ENCODE data around the gene EBNA1BP2.
"Not testable (repeated sequence)": the region's sequence is repeated elsewhere in the genome, so short reads cannot be mapped to it uniquely, and the experiment has no call there.

The EBNA1BP2 gene, protein sequence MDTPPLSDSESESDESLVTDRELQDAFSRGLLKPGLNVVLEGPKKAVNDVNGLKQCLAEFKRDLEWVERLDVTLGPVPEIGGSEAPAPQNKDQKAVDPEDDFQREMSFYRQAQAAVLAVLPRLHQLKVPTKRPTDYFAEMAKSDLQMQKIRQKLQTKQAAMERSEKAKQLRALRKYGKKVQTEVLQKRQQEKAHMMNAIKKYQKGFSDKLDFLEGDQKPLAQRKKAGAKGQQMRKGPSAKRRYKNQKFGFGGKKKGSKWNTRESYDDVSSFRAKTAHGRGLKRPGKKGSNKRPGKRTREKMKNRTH

DNA sequence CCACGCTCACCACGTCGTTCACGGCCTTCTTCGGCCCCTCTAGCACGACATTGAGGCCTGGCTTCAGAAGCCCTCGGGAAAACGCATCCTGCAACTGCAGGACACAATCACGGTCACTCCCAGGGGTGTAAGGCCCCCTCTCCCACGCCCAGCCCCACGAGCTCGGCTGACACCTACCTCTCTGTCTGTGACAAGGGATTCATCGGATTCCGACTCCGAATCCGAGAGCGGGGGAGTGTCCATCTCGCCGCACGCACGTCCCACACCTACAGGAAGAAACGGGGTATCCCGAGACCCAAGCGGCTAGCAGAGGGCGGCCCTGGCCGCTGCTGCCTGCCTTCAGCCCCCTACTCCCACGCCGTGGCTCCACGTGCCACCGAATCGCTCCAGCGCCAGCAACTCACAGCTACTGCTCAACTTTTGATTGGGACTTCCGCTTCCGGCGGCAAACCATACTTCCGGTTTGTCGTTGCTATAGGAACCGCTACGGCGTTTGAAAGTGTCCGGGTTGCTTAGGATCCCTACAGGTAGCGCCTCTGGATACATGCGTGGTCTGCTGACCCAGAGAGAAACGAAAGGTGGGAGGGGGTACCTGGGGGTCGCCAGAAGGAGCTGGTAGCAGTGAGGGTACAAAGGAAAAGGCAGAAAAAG, at the start of gene EBNA1BP2, which contains the start of gene CFAP57:
EBNA1BP2 (minus strand) TSS at position 415 of the 651 bp plus-strand sequence; CDS start at position 243, 172 bp downstream.
CFAP57 (plus strand) TSS at position 455 of the 651 bp plus-strand sequence. CDS start 424 bp downstream, outside the sequence.
- peak; percentile 100 for DNase-seq

DNA sequence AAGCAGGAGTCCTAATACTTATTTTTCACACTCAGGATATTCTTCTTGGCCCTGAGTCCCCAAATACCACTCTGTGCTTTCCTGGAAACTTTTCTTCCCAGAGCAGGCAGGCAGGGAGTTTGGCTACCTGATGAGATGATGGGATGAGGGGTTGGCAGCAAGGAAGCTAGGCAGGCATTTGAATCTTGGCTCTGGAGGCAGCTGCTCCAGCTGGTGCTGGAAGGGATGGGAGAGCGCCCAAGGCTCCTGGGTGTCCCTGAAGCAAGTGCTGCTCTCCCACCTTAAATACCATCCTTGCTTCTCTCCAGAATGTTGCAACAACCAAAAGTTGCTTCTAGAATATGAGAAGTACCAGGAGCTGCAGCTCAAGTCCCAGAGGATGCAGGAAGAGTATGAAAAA, 49.7 kb upstream of the EBNA1BP2 start:
- DNase-seq, result no peak

DNA sequence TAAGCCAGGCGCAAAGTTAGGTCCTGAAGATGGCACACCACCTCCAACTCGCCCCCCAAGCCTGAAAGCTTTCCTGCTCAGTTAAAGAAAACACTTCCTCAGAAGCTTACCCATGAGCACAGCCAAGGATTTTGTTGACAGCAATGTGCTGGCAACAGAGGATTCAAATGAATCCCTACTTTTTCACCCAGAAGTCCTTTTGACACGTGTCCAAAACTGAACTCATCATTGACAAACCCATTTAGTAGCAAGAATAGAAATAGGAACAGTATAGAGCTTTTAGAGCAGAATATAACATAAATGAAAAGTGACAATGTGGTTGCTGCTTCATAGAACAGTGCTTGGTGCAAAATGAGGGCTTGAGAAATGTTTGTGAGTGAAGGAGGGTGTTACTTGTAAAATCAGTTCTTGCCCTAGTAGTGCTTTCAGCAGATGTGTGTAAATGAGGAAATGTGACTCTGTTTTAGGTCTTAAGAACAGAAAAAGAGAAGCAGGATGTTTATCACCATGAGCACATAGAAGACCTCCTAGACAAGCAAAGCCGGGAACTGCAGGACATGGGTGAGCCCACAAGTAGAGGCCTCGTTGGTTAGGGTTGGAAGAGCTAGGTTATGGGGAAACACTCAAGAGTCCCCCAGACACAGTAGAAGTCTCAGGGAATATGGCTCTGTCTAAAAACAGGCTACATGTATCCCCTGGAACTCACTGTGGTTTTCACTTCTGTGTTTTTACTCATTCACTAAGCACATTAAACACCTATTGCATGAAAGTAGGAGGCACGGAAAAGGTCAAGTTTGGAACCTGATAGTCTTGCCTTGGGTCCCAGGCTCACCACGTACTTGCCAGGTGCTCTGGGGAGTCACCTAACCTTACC, 49.1 kb upstream of the EBNA1BP2 start:
- no peak for DNase-seq

DNA sequence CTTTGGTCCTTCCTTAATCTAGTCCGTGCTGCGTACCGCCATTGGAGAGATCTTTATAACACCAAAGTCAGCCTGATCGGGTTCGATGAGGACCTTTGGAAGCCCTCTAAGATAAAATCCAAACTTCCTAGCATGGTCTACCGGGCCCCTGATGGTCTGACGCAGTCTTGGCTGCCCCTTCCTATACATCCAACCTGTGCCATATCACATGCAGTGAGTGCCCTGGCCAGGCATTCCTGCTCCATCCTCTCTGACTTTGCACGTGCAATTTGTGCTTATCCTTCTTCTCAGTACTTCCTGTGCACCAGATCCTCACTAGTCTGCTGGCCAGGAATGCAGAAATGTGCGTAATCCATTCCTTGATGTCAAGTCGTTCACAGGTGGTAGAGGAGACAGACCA, 45.7 kb upstream of the EBNA1BP2 start:
- no peak for DNase-seq

DNA sequence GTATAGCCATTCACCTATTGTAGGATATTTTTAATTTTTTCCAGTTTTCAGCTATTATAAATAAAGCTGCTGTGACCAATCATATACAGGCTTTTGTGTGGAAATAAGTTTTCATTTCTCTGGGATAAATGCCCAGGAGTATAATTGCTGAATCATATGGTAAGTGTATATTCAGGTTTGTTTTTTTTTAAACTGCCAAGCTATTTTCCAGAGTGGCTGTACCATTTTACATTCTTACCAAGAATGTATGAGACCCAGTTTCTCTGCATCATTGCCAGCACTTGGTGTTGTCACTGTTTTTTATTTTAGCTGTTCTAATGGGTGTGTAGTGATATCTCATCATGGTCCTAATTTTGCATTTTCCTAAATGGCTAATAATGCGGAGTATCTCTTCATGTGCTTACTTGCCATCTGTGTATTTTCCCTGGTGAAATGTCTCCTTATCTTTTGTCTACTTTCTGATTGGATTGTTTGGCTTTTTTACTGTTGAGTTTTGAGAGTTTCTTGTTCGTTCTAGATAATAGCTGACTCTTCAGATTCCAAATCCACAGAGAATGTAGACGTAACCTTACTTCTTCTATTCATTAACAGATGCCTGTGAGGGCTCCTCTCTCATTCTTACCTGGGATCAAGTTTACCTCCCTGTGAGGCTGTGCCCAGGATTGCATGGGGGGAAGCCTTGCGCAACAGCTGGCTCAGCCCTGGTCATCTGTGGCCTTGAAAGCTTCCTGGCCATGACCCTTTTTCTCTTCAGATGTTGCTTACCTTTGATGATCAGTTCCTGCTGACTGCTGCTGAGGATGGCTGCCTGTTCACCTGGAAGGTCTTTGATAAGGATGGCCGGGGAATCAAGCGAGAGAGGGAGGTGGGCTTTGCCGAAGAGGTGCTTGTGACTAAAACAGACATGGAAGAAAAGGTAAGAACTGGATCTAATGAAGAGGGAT, 42.7 kb upstream of the EBNA1BP2 start:
- DNase-seq, result no peak

DNA sequence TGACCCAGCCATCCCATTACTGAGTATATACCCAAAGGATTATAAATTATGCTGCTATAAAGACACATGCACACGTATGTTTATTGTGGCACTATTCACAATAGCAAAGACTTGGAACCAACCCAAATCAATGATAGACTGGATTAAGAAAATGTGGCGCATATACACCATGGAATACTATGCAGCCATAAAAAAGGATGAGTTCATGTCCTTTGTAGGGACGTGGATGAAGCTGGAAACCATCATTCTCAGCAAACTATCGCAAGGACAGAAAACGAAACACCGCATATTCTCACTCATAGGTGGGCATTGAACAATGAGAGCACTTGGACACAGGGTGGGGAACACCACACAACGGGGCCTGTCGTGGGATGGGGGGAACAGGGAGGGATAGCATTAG, 36.2 kb upstream of the EBNA1BP2 start:
- not testable (repeated sequence) for DNase-seq

DNA sequence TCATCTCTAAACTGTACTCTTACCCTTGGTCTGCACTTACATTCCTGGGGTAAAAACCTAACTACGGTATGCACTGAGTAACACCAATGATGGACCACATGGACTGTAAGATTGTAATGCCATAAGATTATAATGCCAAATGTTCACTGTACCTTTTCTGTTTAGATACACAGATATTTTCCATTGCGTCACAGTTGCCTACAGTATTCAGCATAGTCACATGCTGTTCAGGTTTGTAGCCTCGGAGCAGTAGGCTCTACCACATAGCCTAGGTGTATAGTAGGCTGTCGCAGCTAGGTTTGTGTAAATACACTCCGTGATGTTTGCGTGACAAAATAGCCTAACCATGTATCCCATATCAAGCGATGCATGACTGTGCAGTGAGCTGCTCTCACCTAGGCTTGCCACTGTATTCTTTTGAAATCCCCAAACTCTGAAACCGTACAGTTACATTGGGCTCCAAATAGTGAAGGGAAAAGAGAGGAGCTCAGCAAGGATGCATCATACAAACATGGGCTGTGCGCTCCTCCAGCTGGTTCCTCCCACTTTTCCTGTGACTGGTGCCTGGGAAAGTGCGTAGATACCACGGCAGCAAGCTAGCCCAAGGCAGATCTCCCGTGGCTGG, 35.3 kb upstream of the EBNA1BP2 start:
- no peak for DNase-seq

DNA sequence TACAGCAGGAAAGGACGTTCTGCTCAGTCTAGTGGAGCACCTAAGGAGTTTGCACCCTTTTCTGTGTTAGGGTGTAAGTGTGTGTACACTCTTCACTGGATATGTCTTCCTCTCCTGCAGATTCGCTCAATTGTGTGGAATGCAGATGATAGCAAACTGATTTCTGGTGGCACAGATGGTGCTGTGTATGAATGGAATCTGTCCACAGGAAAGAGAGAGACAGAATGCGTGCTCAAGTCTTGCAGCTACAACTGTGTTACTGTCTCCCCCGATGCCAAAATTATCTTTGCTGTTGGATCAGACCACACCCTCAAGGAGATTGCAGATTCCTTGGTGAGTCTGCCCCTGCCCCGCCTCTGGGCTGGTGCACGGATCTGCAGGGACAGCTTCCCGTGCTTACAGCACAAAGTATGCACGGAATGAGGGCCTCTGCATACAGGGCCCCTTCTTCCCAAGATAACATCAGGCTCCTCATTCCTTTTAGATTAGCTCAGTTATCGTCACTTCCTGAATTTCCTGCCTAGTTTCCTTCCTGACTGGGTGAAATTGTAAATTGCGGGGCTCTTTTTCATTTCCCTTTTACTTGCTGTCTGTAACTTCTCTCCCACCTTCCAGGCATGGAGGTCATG, 34.6 kb upstream of the EBNA1BP2 start:
- DNase-seq, result no peak

DNA sequence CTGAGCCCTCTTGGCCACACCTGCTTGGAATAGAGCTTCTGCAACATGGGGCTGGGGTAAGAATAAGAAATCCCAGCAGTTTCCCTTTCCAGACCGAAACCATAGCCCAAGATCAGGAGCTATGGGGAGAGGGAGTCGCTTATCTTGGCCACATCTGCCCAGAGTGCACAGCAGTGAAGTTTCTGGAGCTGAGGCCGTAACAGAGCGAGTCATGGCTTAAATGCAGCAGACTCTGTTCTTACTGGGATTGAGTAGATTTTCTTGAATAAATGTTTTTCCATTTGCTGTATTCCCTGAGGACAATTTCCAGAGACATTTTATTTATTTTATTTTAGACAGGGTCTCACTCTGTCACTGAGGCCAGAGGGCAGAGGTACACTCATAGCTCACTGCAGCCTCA, 33.6 kb upstream of the EBNA1BP2 start:
- no peak for DNase-seq

DNA sequence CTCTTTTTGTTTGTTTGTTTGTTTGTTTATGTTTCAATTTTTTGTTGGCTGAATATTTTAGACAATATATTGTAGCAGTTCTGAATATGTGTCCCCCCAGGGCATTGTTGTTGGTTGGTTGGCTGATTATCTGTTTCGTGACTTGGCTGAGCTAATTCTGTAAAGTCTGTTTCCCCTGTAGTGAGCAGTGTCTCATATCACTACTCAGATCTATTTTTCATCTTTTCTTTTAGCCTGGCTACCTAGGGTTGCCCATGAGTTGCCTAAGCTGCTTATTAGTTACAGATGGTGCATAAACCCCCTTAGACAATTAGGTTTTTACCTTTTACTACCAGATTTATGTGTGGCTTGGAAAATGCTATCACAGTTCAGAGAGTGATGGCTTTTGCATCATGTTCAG, 32.3 kb upstream of the EBNA1BP2 start:
- DNase-seq, result no peak

DNA sequence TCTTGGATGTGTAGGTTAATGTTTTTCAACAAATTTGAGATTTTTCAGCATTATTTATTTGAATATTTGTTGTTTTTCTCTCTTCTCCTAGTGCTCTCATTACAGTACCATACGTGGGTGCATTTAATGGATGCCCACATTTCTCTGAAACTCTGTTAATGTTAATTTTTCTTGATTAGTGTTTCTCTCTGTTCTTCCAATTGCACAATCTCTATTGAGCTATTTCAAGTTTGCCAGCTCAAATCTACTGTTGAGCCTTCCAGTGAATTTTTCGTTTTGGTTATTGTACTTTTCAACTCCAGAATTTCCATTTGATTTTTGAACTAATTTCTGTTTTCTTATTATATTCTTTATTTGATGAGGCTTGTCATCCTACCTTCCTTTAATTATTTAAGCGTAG, 31.8 kb upstream of the EBNA1BP2 start:
- no peak for DNase-seq

DNA sequence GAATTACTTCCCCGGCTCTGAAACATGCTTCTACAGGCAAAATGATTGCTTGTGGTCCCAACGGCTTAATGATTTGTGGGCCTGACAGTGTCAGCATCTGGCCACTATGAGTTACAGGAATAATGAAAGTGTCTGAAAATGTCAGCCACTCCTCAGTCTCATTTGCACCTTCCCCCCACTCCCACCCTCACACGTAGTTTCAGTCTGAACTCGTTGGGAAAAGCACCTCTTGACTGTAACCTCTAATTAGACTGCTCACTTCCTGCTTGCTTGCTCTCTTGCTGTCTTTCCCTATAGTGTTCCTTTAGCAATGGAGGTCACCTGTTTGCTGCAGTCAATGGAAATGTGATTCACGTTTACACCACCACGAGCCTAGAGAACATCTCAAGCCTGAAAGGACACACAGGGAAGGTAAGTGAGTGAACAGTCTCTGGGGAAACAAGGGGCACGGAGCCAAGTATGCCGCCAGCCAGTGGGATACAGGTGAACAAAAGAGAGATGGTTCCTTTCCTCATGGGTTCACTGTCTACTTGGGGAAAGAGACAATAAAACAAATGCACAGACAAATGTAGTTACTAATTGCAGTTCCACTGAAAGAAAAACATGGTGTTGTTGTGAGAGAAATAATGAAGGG, 27.1 kb upstream of the EBNA1BP2 start:
- DNase-seq, result peak; percentile 97

DNA sequence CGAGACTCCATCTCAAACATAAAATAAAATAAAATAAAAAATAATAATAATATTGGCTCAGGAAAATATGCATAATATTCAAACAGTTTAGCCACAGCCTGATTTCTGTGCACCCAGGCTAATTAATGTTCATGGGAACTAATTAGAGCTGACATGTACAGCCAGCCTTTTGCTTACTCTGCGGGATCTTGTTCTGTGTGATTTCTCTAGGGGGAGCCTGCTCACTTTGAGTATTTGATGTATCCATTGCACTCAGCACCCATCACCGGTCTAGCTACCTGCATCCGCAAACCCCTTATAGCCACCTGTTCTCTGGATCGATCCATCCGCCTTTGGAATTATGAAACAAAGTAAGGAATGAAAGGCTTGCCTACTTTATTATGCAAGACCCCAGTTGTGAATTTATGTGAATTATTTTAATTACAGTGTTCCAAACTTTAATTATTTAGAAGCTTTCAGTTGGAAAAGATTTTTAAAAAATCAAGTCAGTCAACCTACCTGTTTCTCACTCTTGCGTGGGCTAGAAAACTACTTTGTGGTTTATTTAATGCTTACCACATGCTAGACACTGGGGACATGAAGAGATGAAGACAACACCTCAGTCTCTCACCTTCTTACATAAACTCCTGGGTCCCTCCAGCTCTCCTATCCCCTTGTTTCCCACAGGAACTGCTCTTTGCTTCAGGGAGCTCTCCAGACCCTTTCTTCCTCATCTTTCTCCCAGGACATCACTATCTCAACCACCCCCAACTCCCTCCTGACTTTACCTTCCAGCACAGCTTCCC, 25.4 kb upstream of the EBNA1BP2 start:
- DNase-seq, result peak; percentile 38

DNA sequence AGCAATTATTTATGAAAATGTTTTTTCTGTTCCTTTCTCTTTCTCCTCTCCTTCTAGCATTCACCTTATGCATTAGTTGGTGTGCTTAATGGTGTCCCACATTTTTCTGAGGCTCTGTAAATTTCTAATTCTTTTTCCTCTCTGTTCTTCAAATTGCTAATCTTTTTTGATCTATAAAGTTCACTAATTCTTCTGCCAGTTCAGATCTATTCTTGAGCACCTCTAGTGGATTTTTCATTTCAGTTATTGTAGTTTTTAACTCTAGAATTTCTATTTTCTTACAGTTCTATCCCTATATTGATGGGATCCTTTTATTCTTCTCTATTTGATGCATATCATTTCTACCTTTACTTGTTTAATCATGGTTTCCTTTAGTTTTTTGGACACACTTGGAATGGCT, 22.4 kb upstream of the EBNA1BP2 start:
- DNase-seq, result no peak

DNA sequence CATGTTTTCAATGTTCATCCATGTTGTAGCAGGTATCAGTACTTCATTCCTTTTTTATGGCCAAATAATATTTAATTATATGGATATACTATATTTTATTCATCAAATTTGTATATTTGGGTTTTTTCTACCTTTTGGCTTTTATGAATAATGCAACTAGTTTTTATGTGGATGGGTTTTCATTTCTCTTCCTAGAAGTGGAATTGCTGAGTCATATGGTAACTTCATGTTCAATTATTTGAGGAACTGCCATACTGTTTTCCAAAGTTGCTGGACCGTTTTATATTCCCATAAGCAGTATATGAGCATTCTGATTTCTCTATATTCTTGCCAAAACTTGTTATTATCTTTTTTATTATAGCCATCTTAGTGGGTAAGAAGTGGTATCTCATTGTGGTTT, 16.0 kb upstream of the EBNA1BP2 start:
- DNase-seq, result no peak

DNA sequence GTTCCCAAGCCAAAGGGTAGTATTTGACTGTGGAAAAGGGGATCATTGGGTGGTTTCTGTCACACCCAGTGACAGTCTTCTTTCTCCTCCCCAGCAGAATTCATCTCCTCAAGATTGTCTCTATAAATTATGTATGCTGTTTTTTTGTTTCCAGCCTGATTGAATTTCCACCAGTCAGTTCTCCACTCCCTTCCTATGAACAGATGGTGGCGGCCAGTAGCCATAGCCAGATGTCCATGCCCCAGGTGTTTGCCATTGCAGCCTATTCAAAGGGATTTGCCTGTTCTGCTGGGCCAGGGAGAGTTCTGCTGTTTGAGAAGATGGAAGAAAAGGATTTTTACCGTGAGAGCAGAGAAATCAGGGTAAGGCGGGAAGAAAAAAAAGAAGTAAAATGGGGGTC, 12.9 kb upstream of the EBNA1BP2 start:
- no peak for DNase-seq

DNA sequence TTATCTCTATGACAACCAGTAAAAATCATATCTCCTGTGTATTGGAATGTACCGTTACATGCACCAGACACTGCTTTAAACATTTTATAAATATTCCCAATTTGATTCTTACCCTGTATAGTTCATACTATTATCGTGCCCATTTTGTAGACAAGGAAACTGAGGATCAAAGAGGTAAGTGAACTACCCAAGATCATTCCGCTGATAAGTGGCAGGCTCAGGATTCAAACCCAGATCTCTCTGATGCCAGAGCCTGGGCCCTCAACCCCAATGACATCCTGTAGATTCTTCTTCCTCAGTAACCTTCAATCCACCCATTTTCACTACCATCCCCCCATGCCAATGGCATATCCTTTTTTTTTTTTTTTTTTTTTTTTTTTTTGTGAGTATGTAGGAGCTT, 12.3 kb upstream of the EBNA1BP2 start:
- no peak for DNase-seq

DNA sequence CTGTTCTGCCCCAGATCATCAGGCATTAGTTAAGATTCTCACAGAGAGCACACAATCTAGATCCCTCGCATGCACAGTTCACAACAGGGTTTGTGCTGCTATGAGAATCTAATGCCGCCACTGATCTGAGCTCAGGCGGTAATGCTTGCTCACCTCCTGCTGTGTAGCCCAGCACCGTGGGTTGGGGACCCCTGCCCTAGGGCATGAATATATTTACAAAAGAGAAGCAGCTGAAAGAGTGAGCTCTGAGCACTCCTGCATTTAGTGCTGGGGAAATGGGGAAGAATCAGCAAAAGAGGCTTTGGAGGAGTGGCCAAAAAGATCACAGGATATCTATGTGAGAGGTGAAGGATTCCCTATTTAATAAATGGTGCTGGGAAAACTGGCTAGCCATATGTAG, 5.6 kb upstream of the EBNA1BP2 start:
- no peak for DNase-seq

DNA sequence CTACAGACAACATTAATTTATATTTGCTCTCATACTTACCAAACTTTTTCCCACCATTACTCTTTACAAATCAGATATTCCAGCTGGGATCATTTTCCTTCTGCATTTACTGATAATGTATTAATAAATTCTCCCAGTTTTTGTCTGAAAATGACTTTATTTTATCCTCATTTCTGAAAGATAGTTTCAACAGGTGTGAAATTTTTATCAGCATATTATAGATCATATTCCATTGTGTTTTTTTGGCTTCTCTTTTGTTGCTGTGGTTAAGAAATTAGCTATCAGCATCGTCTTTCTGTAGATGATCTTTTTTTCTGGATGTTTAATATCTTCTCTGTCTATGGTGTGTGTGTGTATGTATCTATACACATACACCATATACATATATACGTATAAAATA, 2.8 kb upstream of the EBNA1BP2 start:
- DNase-seq, result no peak

DNA sequence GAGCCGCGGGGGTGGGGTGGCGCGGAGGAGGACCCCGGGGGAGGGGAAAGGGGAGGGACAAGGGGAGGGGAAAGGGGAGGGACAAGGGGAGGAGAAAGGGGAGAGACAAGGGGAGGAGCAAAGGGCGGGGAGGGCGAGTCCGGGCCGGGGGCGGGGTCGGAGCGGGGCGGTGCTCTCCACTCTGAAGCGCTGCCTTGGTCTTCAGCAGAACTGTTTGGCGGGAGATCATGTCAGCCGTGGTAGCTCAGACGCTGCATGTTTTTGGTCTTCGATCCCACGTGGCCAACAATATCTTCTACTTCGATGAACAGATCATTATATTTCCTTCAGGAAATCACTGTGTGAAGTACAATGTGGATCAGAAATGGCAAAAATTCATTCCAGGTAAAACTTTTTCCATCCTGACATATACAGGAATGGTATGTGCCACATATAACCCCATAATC, 460 bp upstream of the EBNA1BP2 start:
- DNase-seq, result peak; percentile 100
